Activated CD8-positive, alpha-beta memory T cell treated with anti-CD3 and anti-CD28 coated beads, Interleukin-2, amount 50 U/mL, for 48 hours (primary cell): ENCODE data around the gene KRTCAP2.
A peak's percentile ranks its signal among the peaks of the same experiment; 100 is the strongest.
"Not testable (repeated sequence)": the region's sequence is repeated elsewhere in the genome, so short reads cannot be mapped to it uniquely, and the experiment has no call there.

Experiments used
- DNase-seq: peaks from one replicate; pipeline ENCODE4 v3.0.0-alpha.2; 2020

Gene KRTCAP2

DNA sequence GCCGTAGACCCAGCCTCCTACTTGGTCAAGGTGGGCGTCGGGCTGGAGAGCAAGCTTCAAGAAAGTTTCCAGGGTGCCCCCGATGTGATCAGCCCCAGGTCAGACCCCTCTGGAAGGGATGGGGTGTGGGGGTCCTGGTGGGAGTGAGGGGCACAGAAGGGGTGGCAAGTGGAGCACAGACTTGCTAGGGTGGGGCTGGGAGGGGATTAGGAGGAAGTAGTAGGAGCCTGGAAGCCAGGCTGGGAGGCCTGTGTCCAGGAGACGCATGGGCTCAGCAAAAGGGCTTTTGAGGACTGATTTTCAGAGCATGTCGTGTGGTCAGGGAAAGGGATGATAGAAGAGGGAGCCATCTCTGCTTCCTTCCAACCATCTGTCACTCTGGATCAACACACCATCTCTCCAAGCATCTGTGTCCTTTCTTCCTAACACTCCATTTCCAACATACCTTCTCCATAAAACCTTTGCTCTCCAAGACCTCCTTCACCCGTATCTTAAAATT, 9.0 kb upstream of the KRTCAP2 start:
- no peak for DNase-seq

DNA sequence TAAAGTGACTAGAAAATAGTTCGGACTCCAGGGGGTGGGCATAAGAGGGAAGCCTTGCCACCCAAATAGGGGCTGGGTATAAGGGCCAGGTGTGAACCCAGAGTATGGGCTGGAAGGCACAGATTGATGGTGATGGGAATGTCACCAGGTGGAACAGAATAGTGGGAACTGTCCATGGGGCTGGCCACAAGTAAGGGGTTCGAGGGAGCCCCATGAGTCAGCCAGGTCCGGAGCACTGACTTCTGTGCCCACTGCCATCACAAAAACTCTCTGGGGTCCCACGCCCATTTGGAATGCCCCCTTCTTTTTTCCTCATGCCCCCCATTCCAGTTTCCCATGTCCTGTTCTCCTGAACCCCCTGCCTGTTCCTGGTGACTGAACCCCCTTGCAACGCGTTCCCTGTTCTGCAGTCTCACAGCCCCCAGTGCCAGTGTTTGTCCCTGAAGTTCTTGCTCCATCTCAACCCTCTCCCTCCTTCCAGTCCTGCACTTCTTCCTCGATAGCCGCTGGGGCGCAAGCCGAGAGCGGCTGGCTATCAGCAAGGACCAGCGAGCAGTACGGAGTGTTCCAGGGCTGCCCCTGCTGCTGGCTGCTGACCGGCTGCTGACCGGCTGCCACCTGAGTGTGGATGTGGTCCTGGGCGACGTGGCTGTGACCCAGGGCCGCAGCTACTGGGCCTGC, 8.4 kb upstream of the KRTCAP2 start:
- no peak for DNase-seq

DNA sequence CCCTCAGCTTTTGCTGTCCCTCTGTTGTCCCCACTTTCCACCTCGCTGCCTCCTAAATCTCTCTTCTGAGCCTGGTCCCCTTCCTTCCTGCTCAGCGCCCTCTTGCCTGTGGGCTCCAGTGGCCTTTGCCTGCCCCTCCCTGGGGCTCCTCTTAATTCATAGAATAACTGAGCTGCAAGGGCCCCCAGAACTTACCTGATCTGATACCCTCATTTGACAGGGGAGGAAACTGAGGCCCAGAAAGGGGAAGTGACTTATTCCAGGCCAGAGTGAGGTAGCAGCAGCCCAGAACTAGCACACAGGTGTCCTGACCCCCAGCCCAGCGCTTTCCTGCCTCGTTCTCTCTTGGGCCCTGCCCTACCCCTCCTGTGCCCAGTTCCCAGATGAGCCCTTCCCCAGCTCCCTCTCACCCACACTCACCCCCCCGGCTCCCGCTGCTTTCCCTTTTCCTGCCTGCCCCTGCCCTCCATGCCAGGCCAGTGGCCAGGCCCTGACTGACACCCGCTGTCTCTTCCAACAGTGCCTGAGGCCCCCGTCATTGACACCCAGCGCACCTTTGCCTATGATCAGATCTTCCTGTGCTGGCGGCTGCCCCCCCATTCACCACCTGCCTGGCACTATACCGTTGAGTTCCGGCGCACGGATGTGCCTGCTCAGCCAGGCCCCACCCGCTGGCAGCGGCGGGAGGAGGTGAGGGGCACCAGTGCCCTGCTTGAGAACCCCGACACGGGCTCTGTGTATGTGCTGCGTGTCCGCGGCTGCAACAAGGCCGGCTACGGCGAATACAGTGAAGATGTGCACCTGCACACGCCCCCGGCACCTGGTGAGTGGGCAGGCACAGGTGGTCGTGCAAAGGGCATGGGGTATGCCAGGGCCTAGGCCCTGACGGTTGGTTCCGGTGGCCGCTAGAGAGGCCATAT, 6.3 kb upstream of the KRTCAP2 start:
- DNase-seq, result peak; percentile 46

DNA sequence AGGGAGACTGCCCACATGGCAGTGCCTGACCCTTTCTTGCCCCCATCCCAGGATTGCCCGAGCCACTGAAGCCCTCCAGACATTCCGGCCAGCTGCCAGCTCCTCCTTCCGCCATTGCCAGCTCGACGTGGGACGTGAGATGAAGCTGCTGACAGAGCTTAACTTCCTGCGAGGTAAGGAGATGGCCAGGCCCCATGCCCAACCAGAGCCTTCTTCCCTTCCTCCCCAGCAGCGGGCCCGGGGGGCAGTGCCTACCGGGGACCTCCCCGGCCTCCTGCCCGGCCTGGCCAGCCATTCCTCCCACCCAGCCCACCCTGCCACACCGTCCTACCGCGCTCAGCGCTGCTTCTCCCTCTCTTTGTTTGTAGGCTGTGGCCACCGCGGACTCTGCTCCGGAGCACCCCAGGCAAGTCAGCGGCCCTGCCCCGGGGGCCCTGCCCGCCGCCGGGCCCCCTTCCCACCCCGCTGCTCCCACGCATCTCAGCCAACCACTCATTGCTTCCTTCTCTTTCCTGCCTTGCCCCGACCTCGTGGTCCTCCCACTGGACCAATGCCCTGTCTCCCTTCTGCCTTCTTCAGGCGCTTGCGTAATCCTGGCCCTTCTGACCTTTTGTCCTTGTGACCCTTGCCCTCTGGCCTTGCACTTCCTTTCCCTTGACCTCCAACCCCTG, 5.5 kb upstream of the KRTCAP2 start:
- no peak for DNase-seq

DNA sequence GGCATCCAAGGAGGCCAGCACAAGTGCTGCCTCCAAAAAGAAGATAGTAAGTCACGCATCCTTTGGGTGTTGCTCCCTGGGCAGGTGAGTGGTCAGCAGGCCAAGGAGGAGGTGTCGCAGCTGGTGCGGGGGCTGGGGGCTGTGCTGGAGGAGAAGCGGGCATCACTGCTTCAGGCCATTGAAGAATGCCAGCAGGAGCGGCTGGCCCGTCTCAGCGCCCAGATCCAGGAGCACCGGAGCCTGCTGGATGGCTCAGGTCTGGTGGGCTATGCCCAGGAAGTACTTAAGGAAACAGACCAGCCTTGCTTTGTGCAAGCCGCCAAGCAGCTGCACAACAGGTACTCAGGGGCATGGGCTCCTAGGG, 4.8 kb upstream of the KRTCAP2 start:
- peak; percentile 48 for DNase-seq

DNA sequence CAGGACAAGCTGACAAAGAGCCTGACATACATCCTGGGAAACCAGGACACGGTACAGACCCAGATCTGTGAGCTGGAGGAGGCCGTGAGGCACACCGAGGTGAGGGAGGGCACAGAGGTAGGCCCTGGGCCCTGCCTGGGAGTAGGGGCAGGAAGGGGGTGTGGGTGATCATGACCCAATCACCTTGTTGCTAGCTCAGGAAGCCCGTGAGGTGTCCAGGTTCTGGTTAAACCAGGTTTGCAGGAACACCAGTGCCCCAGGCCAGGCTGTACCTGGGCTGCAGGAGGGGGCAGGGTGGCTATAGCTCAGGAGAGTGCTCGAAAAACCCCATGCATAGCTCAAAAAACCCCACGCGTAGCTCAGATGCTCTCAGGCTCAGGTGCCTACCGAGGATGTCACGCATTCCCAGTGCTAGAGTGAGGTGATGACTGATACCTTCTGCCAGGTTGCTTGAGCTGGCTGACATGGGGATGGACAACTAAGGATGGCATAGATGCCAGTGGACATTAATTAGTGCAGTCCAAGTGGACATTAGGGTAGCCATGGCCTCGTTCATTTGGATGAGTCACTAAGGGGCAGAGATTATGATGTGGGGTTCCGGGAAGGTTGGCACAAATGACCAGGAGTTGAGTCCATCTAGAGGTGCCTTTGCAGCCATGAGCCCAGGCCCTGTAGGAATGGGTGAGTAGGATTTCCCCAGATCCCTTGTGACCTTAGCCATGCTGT, 4.3 kb upstream of the KRTCAP2 start:
- peak; percentile 44 for DNase-seq

DNA sequence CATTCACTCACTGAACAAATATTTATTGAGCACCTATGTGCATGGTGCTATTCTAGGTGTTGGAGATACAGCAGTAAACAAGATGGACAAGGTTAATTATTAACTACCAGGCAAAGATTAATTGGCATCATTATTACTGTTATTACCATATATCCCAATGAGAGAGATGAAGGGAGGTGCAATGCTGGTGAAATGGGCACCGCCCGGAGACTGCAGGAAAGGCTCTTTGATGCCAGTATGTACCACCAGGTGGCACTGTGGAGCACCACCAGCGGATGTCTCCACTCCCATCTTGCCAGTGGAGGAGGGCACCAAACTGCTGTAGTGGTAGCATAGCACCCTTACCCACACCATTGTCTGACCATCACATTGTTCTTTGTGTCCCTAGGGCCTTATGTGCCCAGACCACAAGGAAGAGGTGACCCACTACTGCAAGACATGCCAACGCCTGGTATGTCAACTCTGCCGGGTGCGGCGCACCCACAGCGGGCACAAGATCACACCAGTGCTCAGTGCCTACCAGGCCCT, 3.5 kb upstream of the KRTCAP2 start:
- DNase-seq, result peak; percentile 95

DNA sequence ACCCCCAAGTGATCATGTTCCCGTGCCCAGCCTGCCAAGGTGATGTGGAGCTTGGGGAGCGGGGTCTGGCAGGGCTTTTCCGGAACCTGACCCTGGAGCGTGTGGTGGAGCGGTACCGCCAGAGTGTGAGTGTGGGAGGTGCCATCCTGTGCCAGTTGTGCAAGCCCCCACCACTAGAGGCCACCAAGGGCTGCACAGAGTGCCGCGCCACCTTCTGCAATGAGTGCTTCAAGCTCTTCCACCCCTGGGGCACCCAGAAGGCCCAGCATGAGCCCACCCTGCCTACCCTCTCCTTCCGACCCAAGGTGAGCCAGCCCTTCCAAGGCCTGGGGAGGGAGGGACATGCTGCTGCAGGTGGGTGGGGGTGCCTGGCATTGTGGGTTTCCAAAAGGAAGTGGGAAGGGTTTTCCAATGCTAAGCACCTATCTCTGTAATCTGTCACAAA, 2.8 kb upstream of the KRTCAP2 start:
- DNase-seq, result peak; percentile 62

DNA sequence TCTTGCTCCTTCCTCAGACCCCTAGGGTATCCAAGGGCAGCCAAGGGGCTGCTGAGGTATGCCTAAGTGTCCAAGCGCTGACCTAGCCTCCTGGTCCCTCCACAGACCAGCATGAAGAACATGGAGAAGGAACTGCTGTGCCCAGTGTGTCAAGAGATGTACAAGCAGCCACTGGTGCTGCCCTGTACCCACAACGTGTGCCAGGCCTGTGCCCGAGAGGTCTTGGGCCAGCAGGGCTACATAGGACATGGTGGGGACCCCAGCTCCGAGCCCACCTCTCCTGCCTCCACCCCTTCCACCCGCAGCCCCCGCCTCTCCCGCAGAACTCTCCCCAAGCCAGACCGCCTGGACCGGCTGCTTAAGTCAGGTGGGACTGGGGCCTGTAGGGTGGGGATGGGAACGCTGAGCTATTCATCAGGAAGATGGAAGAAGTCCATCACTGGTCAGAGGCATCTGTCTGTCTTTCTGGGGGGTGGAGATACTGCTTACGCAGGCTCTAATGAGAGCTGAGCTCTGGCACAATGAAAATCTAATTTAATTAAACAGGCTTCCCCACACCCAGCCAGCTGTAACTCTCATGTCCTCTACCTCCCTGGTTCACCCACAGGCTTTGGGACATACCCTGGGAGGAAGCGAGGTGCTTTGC, 2.3 kb upstream of the KRTCAP2 start:
- peak; percentile 53 for DNase-seq

DNA sequence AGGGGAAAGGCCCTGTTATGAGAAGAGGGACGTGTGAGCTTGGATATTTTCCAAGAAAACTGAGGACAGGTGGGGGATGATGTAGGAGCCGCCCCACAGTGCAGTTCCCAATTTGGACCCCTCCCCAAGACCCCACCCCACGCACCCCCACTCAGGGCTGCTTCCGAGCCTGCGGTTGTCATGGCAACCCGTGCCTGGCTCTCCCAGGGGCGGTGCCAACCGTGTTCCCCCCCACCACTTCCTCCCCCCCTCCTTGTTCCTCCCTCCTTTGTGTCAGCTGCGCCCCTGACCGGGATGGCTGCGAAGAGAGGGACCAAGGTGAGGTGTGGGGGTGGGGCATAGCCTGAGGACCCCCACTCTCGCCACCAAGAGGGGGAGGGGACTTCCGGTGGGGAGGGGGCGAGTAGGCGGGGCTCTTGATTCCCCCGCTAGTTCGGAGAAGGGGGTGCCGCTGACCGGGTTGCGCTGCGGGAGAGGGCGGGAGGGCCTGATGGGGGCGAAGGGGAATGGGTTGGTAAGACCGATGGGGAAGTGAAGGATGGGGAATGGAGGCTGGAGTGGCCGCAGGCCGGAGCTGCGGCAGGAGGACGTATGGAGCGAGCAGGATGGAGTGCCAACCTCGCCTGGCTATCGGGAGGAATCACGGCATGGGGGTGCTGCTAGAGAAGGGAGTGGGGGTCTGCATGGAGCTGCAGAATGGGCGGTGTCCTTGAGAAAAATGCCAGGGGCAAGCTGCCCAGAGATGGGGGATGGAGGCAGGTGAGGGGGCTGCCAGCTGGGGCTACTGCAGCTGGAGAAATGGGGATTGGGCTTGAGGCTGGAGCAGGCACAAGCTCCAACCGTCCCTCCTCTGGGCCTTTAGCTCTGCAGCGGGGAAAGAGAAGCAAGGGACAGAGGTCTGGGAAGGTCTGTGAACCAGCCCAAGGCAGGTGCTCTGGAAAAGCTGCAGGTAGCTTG, 1.5 kb upstream of the KRTCAP2 start:
- peak; percentile 72 for DNase-seq

DNA sequence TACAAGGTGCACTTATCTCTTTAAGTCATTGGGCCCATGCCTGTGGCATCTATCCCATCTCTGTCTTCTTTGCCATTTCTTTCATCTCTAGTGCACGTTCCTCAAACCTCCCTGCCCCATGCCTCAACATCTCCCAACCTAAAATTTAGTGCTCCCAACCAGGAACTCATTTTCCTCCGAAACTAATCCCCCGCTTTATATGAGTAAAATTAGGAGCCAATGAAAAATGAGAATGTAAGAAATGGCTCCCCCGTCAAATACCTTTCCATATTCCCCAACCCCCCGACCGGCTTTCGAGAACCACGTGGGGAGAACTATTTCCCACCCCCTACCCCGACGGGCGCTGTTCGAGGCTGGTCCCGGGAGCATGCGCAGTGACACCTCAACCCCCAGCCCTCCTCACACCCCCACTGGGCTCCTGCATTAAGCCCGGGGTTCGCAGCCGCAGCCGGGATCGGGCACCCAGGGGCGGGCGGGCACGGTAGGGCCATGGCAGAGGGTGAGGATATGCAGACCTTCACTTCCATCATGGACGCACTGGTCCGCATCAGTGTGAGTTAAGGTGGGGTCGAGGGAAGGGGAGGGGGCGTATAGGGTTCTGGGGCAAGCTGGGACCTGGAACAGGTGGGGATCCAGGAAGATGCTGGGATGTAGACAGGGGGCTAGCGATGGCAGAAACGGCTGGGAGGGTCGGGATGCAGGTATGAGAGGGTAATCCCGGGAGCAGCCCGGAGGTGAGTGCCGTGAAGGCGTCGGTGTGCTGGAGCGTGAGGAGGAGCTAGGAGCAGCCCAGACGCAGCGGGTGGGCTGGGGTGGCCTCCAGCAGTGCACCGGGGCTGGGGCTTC, 597 bp upstream of the KRTCAP2 start, which contains the start of gene TRIM46:
TRIM46 (plus strand) TSS at position 372 of the 846 bp plus-strand sequence; CDS start at position 490, 118 bp downstream.
- DNase-seq, result peak; percentile 85

DNA sequence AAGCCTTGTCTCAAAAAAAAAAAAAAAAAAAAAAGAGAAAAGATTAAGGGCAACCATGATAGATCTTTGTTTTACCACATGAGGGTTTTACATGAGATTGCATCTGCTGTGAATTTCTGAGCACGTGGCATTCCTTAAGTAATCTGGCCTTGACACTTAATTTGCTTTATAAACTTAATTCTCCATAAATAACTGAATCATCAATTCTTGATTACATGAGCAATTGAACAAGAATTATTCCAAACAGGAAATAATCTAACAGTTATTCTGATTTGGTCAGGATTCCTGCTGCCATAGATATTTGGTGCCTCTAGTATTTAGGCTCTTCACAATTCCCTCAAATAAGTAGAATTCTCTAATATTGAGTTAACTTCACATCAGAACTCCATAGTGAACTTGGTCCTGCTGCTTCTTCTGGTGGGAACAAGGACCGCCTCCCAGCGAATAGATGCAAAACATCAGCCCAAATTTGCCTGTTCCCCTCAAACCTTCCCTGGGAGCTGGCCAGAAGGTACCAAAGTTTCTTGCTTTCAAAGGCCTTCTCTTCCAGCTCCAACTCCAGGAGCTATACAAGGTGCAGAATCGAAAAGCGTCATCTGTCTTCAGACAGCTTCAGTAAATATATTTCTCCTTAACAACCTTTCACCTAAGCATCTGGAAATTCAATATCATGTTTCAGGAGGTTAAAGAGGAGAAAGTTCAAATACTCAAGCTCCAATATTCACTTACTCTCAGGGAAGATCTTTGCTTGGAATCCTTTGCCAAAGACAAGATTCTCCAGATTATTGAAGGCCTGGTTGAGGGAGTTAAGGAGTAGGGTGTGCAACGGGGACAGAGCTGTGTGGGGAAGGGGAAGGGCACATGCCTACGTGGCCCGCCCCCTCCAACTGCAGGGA, 1.0 kb downstream of the KRTCAP2 start:
- peak; percentile 45 for DNase-seq

DNA sequence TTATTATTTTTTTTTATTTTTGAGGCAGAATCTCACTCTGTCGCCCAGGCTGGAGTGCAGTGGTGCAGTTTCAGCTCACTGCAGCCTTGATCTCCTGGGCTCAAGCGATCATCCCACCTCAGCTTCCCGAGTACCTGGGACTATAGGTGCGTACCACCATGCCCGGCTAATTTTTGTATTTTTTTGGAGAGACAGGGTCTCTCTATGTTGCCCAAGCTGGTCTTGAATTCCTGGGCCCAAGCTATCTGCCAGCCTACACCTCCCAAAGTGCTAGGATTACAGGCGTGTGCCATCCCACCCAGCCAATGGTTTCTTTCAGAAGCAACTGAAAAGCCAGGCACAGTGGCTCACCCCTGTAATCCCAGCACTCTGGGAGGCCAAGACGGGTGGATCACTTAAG, 2.3 kb downstream of the KRTCAP2 start:
- DNase-seq, result peak; percentile 33

DNA sequence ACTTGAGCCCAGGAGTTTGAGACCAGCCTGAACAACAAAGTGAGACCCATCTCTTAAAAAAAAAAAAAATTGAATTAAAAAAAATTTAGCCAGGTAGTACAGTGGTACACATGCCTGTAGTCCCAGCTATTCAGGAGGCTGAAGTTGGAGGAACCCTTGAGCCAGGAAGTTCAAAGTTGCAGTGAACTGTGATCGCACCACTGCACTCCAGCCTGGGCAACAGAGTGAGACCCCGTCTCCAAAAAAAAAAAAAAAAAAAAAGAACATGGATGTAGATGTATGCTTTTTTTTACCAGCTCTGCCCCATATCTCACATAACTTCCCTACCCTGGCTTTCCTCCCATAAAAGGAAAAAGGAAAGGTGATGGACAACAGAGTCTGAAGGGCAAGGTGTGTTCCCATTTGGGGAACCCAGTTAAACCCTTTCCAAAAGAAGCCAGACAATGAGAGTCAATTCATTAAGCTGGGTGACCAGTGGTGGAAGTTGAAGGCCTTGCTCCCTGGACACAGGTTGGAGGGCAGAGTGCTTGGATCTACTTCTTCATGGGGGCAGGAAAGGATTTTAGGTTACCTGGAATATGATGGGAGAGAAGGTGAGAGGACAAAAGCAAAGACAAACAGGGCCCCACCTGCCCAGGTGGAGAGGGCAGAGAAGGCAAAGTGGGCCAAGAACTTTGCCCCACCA, 2.9 kb downstream of the KRTCAP2 start:
- peak; percentile 35 for DNase-seq

DNA sequence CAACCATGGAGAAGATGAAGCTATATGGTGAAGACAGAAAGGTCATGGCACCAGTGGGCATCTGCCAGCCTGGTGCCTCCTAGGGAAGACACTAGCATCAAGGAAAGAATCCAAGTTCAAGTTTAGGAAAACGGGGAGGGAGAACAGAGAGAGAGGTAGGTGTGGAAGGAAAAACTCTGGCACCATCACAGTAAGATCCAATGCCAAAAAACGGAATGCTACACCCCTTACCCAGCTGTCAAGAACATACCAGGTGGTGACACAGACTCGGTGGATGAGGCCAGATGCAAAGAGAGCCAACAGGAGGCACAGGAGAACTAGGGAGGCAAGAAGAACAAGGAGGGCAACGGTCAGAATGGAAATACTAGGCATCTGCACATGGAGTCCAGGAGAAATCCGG, 3.6 kb downstream of the KRTCAP2 start:
- peak; percentile 35 for DNase-seq

DNA sequence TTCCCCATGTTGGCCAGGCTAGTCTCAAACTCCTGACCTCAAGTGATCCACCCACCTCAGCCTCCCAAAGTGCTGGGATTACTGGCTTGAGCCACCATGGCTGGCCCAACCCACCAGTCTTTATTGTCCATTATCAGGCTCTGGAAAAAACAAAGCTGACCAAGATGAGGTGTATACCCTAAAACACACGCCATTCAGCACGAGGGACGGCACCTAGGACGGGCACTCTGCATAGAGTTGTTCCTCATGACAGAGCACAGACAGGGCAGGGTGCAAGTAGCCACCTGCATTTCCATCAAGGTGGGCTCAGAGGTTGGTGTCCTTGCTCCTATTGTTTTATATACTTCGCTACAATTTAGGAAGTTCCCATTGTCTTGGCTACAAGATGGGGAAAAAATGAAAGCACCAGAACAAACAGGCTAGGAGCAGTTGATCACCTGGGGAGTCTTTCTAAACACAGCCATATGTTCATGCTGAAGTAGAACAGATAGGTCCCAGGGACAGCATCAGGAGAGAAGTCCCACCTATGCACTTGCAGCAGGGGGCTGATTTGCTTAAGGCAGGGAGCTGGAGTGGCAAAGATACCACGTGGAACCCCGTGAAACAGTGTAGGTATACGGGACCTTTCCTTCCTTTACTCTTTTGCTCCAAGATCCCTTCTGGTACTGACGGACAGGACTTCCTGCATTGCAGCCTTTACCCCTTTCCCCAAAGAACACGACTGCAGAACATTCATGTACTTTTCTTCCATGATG, 4.5 kb downstream of the KRTCAP2 start:
- peak; percentile 47 for DNase-seq

DNA sequence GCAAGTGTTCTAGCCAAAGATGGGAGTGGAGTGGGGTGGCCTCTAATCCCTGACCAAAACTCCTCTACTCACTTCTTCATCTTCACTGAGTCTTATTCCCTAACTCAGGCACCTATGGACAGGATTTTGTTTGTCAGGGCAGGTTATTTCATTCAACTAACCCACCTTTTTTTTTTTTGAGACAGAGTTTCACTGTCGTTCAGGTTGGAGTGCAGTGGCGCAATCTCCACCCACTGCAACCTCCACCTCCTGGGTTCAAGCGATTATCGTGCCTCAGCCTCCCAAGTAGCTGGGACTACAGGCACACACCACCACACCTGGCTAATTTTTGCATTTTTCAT, 5.0 kb downstream of the KRTCAP2 start:
- DNase-seq, result not testable (repeated sequence)
